Duodenal mucosa (tissue), 2 donors: ENCODE results near the gene LMO1.

Experiments
- H3K27ac ChIP-seq: one replicate; pipeline ENCODE4 v1.7.0; 2013; ENCODE audit warnings: low read depth, low read length
- H3K27me3 ChIP-seq, 2 donors: one replicate each; pipeline ENCODE4 v1.7.0; 2013; ENCODE audit warnings: low read length in 2 of 2, control low read depth in 1 of 2; ENCODE audit not compliant: insufficient read depth in 2 of 2, control insufficient read depth in 1 of 2
- H3K36me3 ChIP-seq, 2 donors: one replicate each; pipeline ENCODE4 v1.7.0; 2013; ENCODE audit warnings: low read length in 2 of 2, control low read depth in 1 of 2; ENCODE audit not compliant: insufficient read depth in 2 of 2, control insufficient read depth in 1 of 2
- H3K4me1 ChIP-seq, 2 donors: one replicate each; pipeline ENCODE4 v1.7.0; 2013; ENCODE audit warnings: low read length in 2 of 2, control low read depth in 1 of 2; ENCODE audit not compliant: insufficient read depth in 2 of 2, control insufficient read depth in 1 of 2
- H3K4me3 ChIP-seq, 2 donors: one replicate each; pipeline ENCODE4 v1.7.0; 2013; ENCODE audit warnings: low read length in 2 of 2, low read depth in 1 of 2
- H3K9ac ChIP-seq, 2 donors: one replicate each; pipeline ENCODE4 v1.7.0; 2013; ENCODE audit warnings: low read length in 2 of 2, low read depth in 1 of 2
- H3K9me3 ChIP-seq, 2 donors: one replicate each; pipeline ENCODE4 v1.7.0; 2013; ENCODE audit warnings: low read length in 2 of 2, control low read depth in 1 of 2; ENCODE audit not compliant: control insufficient read depth in 1 of 2

The LMO1 gene

DNA sequence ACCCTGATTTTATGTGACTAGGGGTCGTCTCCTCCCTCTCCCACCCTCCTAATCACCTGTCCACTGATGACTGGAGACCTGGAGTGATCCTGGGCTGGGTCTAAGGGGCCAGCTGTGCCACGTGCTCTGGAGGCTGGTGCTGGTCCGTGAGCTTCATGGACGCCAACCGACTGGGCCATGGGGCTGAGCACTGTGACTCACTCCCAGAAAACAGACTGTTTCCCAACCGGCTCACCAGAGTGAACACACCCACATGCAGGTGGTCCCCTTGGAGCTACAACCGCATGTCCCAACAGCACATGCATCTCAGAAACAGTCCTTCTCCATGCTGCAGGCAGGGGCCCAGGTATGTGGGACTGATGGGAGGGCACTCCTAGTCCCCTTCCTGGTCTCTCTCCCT, 14.0 kb upstream of the LMO1 start:
- no peaks in the 10 kb centered on the region for H3K36me3 ChIP-seq
- no peaks in the 10 kb centered on the region for H3K4me1 ChIP-seq
- H3K9ac ChIP-seq: no peak overlapping the region
- no peaks in the 10 kb centered on the region for H3K9me3 ChIP-seq
- peaks cover 0 to 10% of the 10 kb centered on the region in 2 donors for H3K27me3 ChIP-seq
- H3K4me3 ChIP-seq: no peak overlapping the region
- H3K27ac ChIP-seq: no peak overlapping the region

DNA sequence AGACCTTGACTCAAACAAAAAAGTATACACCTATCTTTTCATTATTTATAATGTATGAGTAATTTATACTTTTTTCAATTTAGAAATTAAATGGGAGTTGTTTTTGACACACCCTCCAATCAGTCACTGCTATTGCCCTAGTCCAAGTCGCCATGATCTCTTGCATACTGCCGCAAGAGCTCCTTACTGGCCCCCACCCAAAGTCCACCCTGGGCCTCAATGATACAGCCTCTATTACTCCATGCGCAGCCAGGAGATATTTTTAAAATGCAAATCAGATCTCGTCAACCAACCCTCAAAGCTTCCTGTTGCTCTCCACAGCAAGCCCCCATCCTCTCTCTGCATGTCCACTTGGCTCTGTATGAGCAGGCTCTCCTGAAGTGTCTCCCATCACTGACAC, 12.8 kb upstream of the LMO1 start:
- peaks cover under 1 to 6% of the 10 kb centered on the region in 2 donors for H3K27me3 ChIP-seq
- H3K9ac ChIP-seq: no peak overlapping the region
- H3K4me1 ChIP-seq: no peaks in the 10 kb centered on the region
- H3K27ac ChIP-seq: no peak overlapping the region
- no peaks in the 10 kb centered on the region for H3K36me3 ChIP-seq
- H3K9me3 ChIP-seq: no peaks in the 10 kb centered on the region
- no peak overlapping the region for H3K4me3 ChIP-seq

DNA sequence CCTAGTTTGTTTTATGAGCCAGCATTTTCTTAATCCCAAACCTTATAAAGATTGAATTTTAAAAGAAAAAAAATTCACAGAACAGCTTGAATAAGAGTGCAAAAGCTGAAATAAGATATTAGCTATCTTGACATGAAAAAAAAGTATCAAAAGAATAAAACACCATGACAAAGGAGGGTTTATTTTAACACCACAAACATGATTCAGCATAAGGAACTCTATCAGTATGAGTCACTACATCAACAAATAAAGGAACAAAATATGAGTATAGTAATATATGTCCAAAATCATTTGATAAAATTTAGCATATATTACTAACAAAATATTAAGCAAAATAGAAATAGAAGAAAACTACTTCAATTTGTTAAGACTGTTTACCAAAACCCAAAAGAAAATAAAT, 9.6 kb upstream of the LMO1 start:
- H3K27ac ChIP-seq: no peak overlapping the region

DNA sequence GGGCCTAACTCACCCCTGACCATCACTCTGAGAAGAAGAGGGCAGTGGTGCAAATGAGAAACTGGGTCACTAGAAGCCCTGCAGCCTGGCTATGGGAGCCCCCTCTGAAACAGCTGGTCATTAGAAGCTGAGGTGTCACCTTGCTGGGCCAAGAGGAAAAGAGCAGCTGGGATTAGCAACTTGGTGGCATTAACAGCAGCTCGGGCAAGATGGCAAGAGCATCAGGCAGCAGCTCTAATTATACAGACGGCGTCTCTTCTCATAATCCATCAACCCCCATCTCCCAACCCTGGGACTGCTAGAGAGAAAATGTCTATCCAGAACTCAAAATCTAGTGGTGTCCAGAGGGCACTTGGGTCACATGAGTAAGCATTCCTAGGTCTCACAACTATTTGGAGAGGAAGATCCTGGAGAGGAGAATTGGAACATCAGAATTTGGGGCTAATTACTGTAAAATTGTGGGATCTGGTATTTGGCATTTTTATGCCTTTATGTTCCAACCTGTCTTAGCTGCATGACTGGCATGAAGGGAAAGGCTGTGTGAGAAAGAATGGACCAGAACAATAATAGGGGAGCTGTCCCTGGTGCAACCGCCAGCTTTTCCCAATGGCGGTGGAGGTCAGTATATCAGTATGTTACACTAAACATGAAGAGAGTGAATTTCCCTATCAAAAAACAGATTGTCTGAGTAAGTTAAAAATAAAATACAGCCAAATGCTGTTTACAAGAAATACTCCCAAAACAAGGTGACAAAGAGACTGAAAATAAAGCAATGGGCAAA, 7.6 kb upstream of the LMO1 start:
- Histone ChIP-seq H3K36me3 (no peaks in the 10 kb centered on the region), H3K9ac (no peak overlapping the region), H3K4me1 (peaks cover 0 to 4% of the 10 kb centered on the region in 2 donors), H3K27me3 (peaks cover 46 to 50% of the 10 kb centered on the region in 2 donors), H3K4me3 (no peak overlapping the region), H3K9me3 (no peaks in the 10 kb centered on the region), H3K27ac (no peak overlapping the region)

More for the DNA sequence above, 9.6 kb upstream of the LMO1 start:
- no peak overlapping the region for H3K9ac ChIP-seq
- H3K4me1 ChIP-seq: no peaks in the 10 kb centered on the region
- peaks cover 26 to 30% of the 10 kb centered on the region in 2 donors for H3K27me3 ChIP-seq
- H3K36me3 ChIP-seq: no peaks in the 10 kb centered on the region
- H3K9me3 ChIP-seq: no peaks in the 10 kb centered on the region
- no peak overlapping the region for H3K4me3 ChIP-seq

DNA sequence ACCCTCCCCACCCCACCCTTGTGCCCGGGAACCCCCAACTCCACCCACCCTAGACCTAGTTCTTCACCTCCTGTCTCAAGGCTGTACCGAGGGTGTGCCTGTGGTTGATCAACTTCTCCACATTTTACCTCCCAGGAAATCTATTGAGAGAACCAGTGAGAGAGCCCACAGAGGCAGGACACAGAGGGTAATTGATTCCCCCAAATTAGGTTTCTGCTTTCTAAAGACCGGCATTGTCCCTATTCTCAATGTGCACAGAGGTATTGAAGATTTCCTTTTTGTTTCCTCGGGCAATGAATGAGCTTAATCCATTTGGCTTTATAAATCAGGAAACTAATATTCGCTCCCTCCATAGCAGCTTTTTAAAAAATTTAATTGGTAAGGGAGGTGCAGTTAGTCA, 6.0 kb upstream of the LMO1 start:
- Histone ChIP-seq H3K27ac (no peak overlapping the region), H3K9me3 (no peaks in the 10 kb centered on the region), H3K9ac (no peak overlapping the region), H3K27me3 (peaks cover 55 to 62% of the 10 kb centered on the region in 2 donors), H3K4me3 (no peak overlapping the region), H3K4me1 (peaks cover 0 to 4% of the 10 kb centered on the region in 2 donors), H3K36me3 (no peaks in the 10 kb centered on the region)

DNA sequence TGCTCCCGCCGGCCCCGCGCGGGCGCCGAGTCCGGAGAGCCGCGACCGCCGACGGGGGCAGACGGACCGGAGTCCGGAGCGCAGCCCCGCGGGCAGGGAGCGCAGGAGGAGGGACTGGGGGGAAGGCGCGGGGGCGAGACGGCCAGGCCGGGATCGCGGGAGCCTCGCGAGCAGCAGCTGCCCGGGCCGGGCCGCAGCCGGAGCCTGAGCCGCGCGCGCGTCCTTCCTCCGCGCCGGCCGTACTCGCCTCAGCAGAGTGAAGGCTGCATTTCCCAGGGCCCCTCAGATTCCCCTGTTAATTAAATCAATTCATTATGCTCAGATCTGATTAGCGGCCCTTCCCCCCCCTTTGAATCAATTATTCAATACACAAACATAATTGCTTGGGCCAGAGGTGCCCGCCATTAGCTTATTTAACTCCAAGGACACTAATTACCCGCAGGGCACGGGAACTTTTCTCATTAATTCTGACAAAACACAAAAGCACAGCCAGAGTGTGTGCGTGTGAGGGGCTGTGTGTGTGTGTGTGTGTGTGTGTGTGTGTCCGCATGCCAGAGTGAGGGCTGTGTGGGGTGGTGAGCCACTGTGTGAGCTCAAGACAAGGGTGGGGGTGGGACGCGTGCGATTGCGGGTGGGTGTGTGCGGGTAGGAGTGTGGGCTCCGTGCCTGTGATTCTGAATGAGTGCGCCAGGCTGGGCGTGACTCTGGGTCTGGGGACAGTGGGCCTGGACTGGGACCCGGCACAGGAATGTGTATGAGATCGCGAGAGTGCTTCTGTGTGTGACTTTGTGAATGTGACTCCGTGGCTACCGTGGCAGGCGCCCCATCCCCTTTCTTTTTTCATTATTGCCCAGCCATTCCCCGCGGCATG, 5.1 kb upstream of the LMO1 start:
- H3K27ac ChIP-seq: no peak overlapping the region
- H3K9me3 ChIP-seq: no peaks in the 10 kb centered on the region
- H3K4me1 ChIP-seq: peaks cover 0 to 4% of the 10 kb centered on the region in 2 donors
- no peaks in the 10 kb centered on the region for H3K36me3 ChIP-seq
- peak overlapping the region; percentile 8 to 43 for H3K4me3 ChIP-seq
- no peak overlapping the region for H3K9ac ChIP-seq
- peaks cover 53 to 62% of the 10 kb centered on the region in 2 donors for H3K27me3 ChIP-seq

DNA sequence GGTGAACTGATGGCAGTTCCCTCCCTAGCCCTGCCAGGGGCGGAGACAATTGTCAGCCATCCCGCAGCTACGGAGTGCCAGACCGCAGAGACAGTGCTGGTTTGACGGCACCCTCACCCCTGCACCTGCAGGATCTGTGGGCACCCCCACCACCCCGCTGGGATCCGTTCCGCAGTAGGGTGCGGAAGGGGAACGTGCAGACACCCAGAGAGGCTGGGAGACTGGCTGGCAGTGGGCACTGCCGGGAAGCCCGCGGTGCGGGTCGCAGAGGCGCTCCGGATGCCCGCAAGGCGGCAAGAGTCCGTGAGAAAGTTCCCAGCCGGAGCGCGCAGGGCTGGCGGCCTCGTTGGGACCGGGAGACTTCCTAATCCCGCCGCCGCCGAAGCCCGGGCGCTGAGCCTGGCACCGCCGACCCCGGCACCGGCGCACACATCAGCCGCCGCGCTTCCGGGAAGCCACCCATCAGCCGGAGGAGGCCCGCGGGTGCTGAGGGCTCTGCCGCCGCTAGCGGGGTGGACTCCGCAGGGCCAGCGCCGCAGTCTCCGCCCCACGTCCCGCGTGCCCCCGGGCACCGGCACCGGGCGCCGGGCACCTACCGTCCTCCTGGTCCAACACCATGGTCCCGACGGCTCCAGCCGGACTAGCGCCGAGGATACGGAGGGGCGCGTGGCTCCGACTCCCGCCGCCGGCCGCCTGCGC, 4.3 kb upstream of the LMO1 start:
- H3K36me3 ChIP-seq: no peaks in the 10 kb centered on the region
- peaks cover 6 to 9% of the 10 kb centered on the region in 2 donors for H3K4me1 ChIP-seq
- H3K4me3 ChIP-seq: peak overlapping the region; percentile 43 to 47
- no peak overlapping the region for H3K27ac ChIP-seq
- H3K9me3 ChIP-seq: no peaks in the 10 kb centered on the region
- H3K9ac ChIP-seq: no peak overlapping the region
- H3K27me3 ChIP-seq: peaks cover 53 to 68% of the 10 kb centered on the region in 2 donors

DNA sequence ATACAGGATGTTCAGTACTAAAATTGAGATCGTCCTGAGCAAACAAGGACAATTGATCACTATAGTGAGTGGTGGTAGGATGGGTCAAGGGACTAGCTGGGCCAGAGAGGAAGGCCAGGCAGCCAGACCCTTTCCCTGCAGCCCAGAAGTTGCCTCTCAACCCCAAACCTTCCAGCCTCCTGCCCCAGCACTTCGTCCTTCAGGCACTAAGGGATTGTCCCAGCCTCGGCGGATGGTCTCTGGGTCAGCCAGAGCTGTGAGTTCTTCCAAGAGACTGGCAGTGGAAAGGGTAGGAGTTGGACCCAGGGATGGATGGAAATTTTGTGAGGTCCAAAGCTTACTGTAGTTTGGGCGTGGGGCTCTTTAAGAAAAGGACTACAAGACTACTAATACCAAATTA, 3.6 kb upstream of the LMO1 start:
- Histone ChIP-seq H3K36me3 (no peaks in the 10 kb centered on the region), H3K27me3 (peaks cover 54 to 69% of the 10 kb centered on the region in 2 donors), H3K9ac (no peak overlapping the region), H3K9me3 (no peaks in the 10 kb centered on the region), H3K27ac (no peak overlapping the region), H3K4me3 (no peak overlapping the region), H3K4me1 (peaks cover 6 to 9% of the 10 kb centered on the region in 2 donors)

DNA sequence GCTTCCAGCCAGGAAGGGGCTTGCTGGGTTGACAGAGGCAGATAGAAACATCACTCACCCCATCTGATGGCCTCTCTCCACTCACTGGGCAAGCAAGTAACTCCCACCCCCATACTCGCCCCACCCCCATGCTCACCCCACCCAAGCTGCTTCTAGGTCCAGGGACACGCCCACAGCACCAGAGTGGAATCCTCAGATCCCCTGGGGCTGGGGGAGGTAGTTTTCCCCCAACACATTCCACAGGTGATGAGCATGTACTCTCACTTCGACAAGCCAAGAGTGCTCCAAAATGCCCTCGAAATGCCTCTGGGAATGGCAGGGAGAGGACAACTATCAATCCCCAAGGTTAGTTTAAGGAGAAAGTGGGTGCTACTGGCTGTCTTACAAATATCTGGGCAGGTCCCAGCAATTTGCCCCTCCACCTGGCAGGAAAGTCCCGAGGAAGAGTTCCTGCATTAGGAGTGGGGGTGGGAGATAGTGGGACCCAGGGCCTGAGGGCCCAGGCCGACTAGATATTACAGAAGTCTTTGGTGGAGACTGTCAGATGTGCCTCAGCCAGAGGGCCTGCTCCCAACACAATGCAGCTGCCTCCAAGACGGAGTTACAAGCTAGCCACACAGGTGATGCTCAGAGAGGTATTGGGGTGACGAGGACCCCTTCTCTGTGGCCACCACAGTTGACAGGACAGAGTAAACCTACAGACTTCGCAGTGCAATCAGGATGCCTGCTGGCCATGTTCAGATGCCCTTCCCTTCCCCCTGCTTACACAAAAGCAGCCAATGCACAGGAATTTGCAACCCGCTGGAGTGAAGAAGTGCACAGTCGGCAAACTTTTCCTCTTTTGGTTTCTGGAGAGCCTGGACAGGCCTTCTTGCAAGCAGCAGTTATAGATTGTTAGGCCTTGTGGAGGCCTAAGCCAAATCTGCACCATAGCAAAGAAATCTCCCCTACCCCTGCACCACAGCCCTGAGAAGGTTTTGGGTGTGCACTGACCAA, 2.9 kb upstream of the LMO1 start:
- H3K4me1 ChIP-seq: peaks cover 6 to 9% of the 10 kb centered on the region in 2 donors
- H3K9ac ChIP-seq: no peak overlapping the region
- H3K9me3 ChIP-seq: no peaks in the 10 kb centered on the region
- H3K4me3 ChIP-seq: no peak overlapping the region
- no peak overlapping the region for H3K27ac ChIP-seq
- no peaks in the 10 kb centered on the region for H3K36me3 ChIP-seq
- H3K27me3 ChIP-seq: peaks cover 62 to 77% of the 10 kb centered on the region in 2 donors
